8988T (cell line): ENCODE results near the gene SPNS1.
"Not testable (repeated sequence)": the region's sequence is repeated elsewhere in the genome, so short reads cannot be mapped to it uniquely, and the experiment has no call there.

ENCODE experiments used
- DNase-seq: peaks from one replicate; pipeline ENCODE4 v3.0.0; 2011

Gene SPNS1

GRCh38 chr16:28958836-28959235 is 15.7 kb upstream of the SPNS1 start:
- DNase-seq = no peak

DNA sequence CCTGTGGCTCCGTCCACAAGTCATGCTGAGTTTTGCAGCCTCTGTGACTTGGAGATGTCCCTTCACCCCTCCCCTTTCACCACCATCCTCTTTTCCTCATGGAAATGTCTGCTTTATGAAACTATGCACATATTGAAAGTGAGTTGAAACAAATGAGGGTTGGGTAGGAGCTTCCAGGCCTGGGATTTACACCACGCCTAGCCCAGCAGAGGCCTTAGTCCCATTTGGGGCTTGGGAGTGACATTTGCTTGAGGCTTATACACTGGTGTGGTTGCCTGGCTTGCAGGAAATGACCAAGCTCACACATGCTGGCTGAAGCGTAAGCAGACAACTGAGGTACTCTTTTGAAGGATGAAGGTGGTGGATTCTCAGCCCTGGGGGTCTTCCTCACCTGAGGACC is 10.5 kb upstream of the SPNS1 start:
- no peak for DNase-seq

GRCh38 chr16:28964496-28964895 is 10.1 kb upstream of the SPNS1 start:
- no peak for DNase-seq

- DNase-seq = no peak
Observed at GRCh38 chr16:28967156-28967555, 7.4 kb upstream of the SPNS1 start.

DNA sequence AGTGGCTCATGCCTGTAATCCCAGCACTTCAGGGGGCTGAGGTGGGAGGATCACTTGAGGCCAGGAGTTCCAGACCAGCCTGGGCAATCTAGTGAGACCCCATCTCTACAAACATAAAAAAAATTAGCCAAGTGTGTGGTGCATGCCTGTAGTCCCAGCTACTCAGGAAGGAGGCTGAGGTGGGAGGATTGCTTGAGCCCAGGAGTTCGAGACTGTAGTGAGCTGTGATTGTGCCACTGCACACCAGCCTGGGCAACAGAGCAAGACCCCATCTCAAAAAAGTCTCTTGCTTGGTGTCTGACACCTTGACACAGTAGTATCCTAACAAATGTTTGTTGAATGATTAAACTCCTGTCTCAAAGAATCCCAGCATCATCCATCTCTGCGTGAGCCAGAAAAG is 4.9 kb upstream of the SPNS1 start:
- DNase-seq = not testable (repeated sequence)

GRCh38 chr16:28974007-28974436 is 556 bp upstream of the SPNS1 start:
- no peak for DNase-seq

DNA sequence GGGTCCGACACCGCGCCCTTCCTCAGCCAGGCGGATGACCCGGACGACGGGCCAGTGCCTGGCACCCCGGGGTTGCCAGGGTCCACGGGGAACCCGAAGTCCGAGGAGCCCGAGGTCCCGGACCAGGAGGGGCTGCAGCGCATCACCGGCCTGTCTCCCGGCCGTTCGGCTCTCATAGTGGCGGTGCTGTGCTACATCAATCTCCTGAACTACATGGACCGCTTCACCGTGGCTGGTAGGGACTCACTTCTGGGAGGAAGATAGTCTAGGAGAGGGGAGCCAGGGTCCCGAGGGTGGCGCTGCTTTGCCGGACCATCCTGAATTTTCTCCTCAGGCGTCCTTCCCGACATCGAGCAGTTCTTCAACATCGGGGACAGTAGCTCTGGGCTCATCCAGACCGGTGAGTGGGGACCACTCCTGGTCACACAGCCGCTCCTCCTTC is 601 bp downstream of the SPNS1 start:
- DNase-seq = no peak

DNA sequence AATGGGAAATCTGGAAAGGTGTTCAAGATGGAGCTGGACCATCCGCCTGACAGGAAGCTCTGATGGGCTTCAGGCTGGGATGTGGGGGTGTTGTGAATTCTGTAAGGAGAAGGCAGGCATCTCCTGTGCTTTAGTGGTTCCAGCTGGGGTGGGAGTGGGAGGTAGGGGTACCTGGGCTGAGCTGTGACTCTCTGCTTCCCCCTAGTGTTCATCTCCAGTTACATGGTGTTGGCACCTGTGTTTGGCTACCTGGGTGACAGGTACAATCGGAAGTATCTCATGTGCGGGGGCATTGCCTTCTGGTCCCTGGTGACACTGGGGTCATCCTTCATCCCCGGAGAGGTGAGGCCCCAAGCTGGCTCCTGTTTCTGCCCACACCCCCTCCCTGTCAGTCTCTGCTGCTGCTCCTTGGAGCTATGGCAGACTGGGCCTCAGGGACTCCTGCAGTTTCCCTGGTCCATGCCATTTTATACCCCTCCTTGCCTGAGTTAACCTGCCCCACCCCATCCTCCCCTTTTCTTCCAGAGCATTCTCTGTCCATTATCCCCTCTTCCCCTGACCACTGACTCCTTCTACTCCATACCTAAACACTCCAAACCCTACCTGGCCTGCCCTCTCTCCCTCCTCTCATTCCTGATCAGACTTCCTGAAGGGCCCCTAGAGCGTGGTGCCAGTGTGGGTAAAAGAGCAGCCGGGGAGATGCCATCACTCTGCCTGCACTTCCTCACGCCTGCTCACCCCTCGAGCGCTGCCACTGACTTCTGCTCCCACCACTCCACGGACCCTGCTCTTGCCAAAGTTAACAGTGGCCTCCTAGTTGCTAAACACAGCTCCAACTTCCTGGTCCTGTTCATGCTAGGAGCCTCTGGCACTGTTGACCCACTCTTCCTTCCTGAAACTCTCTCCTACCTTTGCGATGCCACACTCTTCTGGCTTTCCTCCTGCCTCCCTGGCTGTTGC is 3.4 kb downstream of the SPNS1 start:
- no peak for DNase-seq

DNA sequence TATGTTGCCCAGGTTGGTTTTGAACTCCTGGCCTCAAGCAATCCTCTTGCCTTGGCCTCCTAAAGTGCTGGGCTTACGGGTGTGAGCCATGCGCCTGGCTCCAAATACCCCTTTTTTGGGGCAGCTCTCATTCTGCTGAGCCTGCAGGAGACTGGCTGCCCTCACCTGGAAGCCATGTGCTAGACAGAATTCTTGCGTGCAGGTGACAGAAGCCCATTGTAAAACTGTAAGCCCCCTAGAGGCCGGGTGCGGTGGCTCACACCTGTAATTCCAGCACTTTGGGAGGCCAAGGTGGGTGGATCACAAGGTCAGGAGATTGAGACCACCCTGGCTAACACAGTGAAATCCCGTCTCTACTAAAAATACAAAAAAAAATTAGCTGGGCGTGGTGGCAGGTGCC is 5.8 kb downstream of the SPNS1 start:
- DNase-seq = not testable (repeated sequence)

GRCh38 chr16:28980929-28981328 is 6.4 kb downstream of the SPNS1 start:
- no peak for DNase-seq

DNA sequence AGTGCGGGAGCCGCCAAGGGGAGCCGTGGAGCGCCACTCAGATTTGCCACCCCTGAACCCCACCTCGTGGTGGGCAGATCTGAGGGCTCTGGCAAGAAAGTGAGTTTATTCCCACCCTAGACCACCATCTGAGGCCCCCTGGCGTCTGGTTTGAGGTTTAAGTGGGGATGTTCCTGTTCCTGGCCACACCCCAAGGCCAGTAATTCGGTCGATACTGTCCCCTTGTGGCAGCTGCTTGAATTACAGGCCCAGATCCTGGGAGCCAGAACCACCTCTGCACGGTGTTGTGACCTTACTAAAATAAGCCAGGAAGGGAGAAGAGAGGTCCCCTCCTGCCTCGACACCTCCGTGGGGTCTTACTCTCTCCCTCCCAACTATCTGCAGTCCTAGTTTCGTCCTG is 6.9 kb downstream of the SPNS1 start:
- DNase-seq = peak; percentile 58

DNA sequence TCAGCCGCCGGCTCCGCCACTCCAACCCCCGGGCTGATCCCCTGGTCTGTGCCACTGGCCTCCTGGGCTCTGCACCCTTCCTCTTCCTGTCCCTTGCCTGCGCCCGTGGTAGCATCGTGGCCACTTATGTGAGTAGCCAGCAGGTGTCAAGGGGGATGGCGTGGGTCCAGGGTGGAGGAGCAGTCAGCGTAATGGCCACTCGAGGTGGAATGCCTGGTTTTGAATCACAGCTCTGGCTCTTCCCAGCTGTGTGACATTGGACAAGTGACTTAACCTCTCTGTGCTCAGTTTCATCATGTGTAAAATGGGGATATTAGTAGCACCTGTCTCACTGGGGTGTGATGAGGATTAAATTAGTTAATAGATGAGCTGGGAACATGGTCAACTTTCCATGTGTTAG is 7.8 kb downstream of the SPNS1 start:
- no peak for DNase-seq

DNA sequence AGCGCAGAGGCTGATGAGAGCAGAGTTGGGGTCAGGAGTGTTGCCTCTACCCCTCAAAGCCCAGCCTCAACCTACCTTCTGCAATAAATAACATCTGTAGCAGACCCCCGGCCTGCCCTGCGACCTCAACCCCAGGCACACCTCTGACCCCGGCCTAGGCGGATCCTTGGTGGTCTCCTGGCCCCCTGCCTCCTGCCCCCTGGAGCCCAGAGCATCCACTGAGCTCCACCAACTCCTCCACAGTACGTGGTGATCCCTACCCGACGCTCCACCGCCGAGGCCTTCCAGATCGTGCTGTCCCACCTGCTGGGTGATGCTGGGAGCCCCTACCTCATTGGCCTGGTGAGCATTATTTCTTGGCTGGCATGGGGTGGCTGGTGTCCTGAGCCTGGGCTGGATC is 8.4 kb downstream of the SPNS1 start:
- DNase-seq = no peak

- no peak for DNase-seq
Observed at GRCh38 chr16:28983644-28984043, 9.1 kb downstream of the SPNS1 start.

GRCh38 chr16:28984091-28984490 is 9.5 kb downstream of the SPNS1 start:
- no peak for DNase-seq

DNA sequence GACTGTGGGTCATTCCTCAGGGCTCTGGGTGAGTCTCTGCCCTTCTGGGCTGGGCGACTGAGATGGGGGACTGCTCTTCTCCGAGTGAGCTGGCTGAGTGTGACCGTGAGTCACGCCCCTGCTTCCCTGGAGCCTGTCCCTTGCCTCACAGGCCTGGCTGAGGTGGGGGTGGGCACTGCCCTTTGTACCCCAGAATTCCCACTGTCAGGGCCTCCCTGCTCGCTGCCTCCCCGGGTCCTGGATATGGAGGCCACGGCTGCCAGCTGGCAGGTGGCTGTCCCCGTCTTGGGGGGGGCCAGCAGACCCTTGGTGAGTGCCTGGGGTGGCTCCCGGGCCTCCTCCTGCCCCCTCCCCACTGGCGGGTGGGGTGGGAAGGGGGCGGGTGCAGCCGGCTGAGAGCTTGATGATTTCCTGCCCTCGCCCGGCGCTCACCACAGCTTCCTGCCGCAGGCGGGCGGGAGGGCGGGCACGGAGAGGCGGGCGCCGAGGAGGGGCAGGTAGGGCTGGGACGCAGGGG is 10.1 kb downstream of the SPNS1 start, which contains the start of gene LAT:
TSS of gene LAT (plus strand) at position 434 of the 517 bp plus-strand sequence. CDS start 366 bp downstream, outside the sequence.
- no peak for DNase-seq

- DNase-seq = no peak
Observed at GRCh38 chr16:28985211-28986041, 10.8 kb downstream of the SPNS1 start.

DNA sequence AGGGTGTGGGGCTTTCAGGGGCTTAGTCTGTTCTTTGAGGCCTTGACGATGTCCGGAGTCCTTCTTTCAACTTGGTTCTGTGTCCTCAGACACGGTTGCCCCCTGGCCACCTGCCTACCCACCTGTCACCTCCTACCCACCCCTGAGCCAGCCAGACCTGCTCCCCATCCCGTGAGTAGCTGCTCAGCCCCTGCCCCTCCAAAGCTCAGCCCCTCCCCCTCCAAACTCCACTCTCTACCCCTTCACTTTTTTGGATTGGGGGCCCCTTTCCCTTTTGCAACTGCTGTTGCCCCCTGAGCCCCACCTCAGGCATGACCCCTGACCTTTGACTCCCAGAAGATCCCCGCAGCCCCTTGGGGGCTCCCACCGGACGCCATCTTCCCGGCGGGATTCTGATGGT is 11.5 kb downstream of the SPNS1 start:
- DNase-seq = no peak

DNA sequence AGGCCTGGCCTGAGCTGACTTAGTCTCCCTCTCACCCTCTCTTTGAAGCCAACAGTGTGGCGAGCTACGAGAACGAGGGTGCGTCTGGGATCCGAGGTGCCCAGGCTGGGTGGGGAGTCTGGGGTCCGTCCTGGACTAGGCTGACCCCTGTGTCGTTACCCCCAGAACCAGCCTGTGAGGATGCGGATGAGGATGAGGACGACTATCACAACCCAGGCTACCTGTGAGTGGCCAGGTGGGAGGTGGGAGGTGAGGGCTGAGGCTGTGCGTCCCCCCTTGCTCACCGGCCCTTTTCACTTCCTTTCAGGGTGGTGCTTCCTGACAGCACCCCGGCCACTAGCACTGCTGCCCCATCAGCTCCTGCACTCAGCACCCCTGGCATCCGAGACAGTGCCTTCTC is 11.9 kb downstream of the SPNS1 start:
- no peak for DNase-seq

DNA sequence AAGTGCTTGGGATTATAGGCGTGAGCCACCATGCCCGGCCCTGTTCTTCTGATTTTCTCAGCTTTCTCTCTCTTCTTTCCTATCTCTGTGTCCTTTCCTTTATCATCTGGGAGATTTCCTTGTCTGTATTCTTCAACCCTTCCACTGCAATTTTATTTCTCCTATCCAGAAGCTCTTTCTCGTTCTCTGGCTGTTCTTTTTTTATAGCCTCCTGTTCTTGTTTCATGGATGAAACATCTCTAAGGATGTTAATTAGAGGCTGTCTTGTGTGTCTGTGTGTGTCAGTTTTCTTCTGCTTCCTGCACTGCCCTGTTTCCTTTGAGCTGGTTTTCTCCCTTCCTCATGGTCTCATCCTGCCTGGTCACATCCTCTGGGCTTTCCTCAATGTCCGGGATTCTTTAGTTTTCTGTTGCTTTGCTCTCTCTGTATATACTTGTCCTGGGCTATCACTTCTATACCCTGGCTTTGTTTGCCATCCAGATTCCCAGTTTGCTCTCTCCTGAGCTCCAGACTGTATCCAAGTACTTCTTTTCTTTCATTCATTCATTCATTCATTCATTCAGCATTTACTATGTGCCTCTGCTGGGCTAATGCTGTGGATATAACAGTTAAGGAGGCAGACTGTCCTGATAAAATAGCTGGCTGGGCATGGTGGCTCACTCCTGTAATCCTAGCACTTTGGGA is 12.7 kb downstream of the SPNS1 start:
- no peak for DNase-seq

DNA sequence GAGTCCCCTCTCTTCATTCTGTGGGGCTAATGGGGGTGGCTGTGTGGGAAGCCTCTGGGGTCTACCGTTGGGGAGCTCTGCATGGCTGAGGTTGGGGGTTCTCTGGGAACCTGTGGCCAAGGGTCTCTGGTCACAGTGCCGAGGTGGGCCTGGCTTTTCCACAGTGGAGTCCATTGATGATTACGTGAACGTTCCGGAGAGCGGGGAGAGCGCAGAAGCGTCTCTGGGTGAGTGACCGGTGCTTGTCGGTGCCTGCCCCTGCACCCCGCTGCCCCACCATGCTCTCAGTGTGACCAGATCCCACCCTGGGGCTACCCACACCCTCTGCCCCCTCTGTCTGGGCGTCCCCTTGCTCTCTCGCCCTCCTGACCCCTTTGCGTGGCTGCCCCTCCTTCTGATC is 14.8 kb downstream of the SPNS1 start:
- no peak for DNase-seq

DNA sequence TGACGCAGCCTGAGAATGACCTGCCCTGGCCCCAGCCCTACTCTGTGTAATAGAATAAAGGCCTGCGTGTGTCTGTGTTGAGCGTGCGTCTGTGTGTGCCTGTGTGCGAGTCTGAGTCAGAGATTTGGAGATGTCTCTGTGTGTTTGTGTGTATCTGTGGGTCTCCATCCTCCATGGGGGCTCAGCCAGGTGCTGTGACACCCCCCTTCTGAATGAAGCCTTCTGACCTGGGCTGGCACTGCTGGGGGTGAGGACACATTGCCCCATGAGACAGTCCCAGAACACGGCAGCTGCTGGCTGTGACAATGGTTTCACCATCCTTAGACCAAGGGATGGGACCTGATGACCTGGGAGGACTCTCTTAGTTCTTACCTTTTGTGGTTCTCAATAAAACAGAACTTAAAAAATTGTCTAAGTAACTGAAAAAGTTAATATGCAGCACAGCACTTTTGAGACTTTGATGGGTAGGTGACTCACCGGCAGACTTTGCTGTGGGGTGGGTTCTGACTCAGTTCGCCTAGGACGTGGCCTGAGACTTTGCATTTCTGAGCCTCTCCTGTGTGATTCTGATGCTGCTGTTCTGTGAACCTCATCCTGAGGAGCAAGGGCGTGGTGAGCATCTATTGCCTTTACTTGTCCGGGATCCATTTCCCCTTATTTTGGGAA is 15.9 kb downstream of the SPNS1 start:
- no peak for DNase-seq
